ENCODE results near the gene OTUD7B. TPM values are rescaled to one million over a fixed set of nuclear protein-coding genes. Genes with fewer than 3 reads are reported as not detected.

Gene OTUD7B
- total RNA-seq, 1 experiment from 2014 or later = 19.0 TPM

DNA sequence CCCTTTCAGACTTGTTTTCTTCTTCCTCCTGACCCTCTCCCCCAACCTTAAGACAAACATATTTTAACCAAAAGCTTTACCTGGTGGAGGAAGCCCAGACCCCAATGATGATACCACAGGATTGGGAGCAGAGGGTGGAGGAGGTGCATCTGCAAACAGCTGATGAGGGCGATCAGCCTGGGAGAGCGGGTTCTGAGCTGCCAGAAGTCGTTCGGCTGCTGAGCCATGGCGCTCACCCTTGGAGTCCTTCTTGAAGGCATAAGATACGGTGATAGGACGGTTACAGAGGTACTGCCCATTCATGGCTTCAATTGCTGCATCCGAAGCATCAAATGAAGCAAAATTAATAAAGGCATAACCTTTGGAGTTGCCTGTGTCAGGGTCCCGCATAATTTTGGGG lies 84.2 kb downstream of the OTUD7B start:
- no peak for DNase-seq (ENCODE audit: low spot score)
- peaks cover 22% of the 10 kb centered on the region for H3K4me1 ChIP-seq (ENCODE audit: insufficient read depth, low read length, poor library complexity, severe bottlenecking)
- peak overlapping the region; percentile 95 for H3K4me3 ChIP-seq (ENCODE audit: low read depth, low read length, poor library complexity, severe bottlenecking)
- intact Hi-C loops (cut with micrococcal nuclease; ENCODE audit: unreplicated experiment) = no loop called here
- CTCF ChIA-PET = no interaction called here
- BruUV-seq (replicated peaks) = TSS peak; percentile 64
- no peak for TF ChIP-seq EZH2 (IDR thresholded peaks at IDR 0.05; ENCODE audit: borderline replicate concordance, low read depth, low read length, poor library complexity, severe bottlenecking)
- TF ChIP-seq, protein P1, sequence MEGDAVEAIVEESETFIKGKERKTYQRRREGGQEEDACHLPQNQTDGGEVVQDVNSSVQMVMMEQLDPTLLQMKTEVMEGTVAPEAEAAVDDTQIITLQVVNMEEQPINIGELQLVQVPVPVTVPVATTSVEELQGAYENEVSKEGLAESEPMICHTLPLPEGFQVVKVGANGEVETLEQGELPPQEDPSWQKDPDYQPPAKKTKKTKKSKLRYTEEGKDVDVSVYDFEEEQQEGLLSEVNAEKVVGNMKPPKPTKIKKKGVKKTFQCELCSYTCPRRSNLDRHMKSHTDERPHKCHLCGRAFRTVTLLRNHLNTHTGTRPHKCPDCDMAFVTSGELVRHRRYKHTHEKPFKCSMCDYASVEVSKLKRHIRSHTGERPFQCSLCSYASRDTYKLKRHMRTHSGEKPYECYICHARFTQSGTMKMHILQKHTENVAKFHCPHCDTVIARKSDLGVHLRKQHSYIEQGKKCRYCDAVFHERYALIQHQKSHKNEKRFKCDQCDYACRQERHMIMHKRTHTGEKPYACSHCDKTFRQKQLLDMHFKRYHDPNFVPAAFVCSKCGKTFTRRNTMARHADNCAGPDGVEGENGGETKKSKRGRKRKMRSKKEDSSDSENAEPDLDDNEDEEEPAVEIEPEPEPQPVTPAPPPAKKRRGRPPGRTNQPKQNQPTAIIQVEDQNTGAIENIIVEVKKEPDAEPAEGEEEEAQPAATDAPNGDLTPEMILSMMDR (conservative IDR thresholded peaks at IDR 0.05; ENCODE audit: low read depth, low read length) = no peak
- no peak overlapping the region for H3K27ac ChIP-seq (ENCODE audit: low read depth, low read length, poor library complexity, severe bottlenecking)
- POLR2A ChIA-PET (ENCODE audit: low non-redundant PET) = no interaction called here
- no peaks in the 10 kb centered on the region for H3K9me3 ChIP-seq (ENCODE audit: low read depth, low read length, poor library complexity, severe bottlenecking)
- H3K27me3 ChIP-seq (replicated peaks; ENCODE audit: insufficient read depth, low read depth, low read length, poor library complexity) = no peaks in the 10 kb centered on the region
- peaks cover 46% of the 10 kb centered on the region for H3K36me3 ChIP-seq (ENCODE audit: insufficient read depth, low read length, poor library complexity, severe bottlenecking)

DNA sequence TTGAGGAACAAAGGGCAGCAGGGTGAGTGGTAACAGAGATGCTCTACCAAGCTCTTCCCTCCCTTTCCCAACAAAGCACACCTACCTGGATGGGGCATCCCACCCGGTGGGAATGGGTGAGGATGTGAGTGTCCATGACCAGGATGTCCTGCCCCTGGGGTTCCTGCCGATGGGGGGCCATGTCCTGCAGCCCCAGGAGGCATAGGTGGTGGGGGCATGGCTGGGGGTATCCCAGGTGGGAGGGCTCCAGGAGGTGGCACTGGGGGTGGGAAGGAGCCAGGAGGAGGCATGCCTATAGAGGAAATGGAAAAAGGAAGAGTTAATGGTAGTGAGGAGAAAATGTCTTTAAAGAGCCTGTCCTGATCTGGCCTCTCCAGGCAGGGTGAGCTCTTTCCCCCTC lies 84.8 kb downstream of the OTUD7B start:
- peaks cover 46% of the 10 kb centered on the region for H3K36me3 ChIP-seq (ENCODE audit: insufficient read depth, low read length, poor library complexity, severe bottlenecking)
- ChIA-PET CTCF (no interaction called here), POLR2A (ENCODE audit: low non-redundant PET) (no interaction called here)
- H3K27ac ChIP-seq (ENCODE audit: low read depth, low read length, poor library complexity, severe bottlenecking) = no peak overlapping the region
- H3K4me3 ChIP-seq (ENCODE audit: low read depth, low read length, poor library complexity, severe bottlenecking) = no peak overlapping the region
- BruUV-seq (replicated peaks) = no TSS peak
- no peaks in the 10 kb centered on the region for H3K27me3 ChIP-seq (replicated peaks; ENCODE audit: insufficient read depth, low read depth, low read length, poor library complexity)
- H3K4me1 ChIP-seq (ENCODE audit: insufficient read depth, low read length, poor library complexity, severe bottlenecking) = peaks cover 22% of the 10 kb centered on the region
- TF ChIP-seq, protein P1 (conservative IDR thresholded peaks at IDR 0.05; ENCODE audit: low read depth, low read length) = no peak
- TF ChIP-seq EZH2 (IDR thresholded peaks at IDR 0.05; ENCODE audit: borderline replicate concordance, low read depth, low read length, poor library complexity, severe bottlenecking) = no peak
- no peak for DNase-seq (ENCODE audit: low spot score)
- H3K9me3 ChIP-seq (ENCODE audit: low read depth, low read length, poor library complexity, severe bottlenecking) = no peaks in the 10 kb centered on the region
- intact Hi-C loops (cut with micrococcal nuclease; ENCODE audit: unreplicated experiment) = no loop called here

DNA sequence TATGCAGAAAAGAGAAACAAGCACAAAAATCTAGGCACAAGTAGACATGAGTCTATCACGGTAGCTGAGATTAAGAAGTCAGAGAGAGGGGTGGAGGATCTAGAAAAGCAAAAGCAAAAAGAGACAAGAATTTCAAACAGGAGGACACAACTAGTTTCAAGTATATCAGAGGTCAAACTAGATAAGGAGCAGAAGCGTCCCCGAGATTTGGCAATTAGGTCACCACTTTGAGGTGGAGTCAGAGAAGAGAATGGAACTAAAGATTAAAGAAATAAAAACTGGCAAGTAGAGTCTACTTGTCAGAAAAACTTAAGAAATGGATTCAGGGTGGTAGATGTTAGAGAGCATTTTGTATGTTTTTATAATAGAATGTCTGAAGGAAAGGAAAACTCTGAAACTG lies 85.2 kb downstream of the OTUD7B start:
- Histone ChIP-seq H3K9me3 (ENCODE audit: low read depth, low read length, poor library complexity, severe bottlenecking) (no peaks in the 10 kb centered on the region), H3K4me1 (ENCODE audit: insufficient read depth, low read length, poor library complexity, severe bottlenecking) (peaks cover 22% of the 10 kb centered on the region), H3K27me3 (replicated peaks; ENCODE audit: insufficient read depth, low read depth, low read length, poor library complexity) (no peaks in the 10 kb centered on the region), H3K27ac (ENCODE audit: low read depth, low read length, poor library complexity, severe bottlenecking) (no peak overlapping the region), H3K4me3 (ENCODE audit: low read depth, low read length, poor library complexity, severe bottlenecking) (no peak overlapping the region), H3K36me3 (ENCODE audit: insufficient read depth, low read length, poor library complexity, severe bottlenecking) (peaks cover 46% of the 10 kb centered on the region)
- no TSS peak for BruUV-seq (replicated peaks)
- intact Hi-C loops (cut with micrococcal nuclease; ENCODE audit: unreplicated experiment) = no loop called here
- ChIA-PET POLR2A (ENCODE audit: low non-redundant PET) (no interaction called here), CTCF (no interaction called here)
- TF ChIP-seq, protein P1 (conservative IDR thresholded peaks at IDR 0.05; ENCODE audit: low read depth, low read length) = no peak
- no peak for TF ChIP-seq EZH2 (IDR thresholded peaks at IDR 0.05; ENCODE audit: borderline replicate concordance, low read depth, low read length, poor library complexity, severe bottlenecking)
- DNase-seq (ENCODE audit: low spot score) = no peak
